ENCODE data around the gene EFNA3.

The EFNA3 gene

GRCh38 chr1:155068599-155068998, 10.0 kb upstream of the EFNA3 start:
- DNase-seq, result no peak

- DNase-seq, result no peak
Measured at GRCh38 chr1:155069551-155070157, 9.0 kb upstream of the EFNA3 start.

DNA sequence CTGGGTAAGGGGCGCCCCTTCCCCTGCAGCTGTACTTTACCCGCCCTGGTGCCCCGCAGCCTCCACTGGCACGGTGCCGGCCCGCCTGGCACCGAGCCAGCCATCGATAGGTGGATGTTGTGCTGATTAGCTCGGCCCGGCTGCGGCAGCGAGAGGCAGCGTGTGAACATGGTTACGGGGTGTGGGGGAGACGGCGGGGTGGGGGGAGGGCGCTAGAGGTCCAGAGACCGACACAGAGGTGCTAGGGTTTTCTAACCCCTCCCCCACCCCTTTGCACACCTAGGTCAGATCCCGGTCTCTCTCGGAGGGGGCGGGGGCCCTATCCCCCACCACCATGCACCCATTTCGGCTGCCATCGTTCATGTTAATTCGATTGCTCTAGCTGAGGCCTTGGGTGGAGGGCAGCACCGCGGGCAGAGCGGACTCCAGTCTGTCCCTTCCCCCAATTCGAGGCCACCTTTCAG, 8.4 kb upstream of the EFNA3 start:
- no peak for DNase-seq

- peak; percentile 67 for DNase-seq
Measured at GRCh38 chr1:155070721-155071569, 7.7 kb upstream of the EFNA3 start.

GRCh38 chr1:155071701-155072100, 6.9 kb upstream of the EFNA3 start:
- no peak for DNase-seq

DNA sequence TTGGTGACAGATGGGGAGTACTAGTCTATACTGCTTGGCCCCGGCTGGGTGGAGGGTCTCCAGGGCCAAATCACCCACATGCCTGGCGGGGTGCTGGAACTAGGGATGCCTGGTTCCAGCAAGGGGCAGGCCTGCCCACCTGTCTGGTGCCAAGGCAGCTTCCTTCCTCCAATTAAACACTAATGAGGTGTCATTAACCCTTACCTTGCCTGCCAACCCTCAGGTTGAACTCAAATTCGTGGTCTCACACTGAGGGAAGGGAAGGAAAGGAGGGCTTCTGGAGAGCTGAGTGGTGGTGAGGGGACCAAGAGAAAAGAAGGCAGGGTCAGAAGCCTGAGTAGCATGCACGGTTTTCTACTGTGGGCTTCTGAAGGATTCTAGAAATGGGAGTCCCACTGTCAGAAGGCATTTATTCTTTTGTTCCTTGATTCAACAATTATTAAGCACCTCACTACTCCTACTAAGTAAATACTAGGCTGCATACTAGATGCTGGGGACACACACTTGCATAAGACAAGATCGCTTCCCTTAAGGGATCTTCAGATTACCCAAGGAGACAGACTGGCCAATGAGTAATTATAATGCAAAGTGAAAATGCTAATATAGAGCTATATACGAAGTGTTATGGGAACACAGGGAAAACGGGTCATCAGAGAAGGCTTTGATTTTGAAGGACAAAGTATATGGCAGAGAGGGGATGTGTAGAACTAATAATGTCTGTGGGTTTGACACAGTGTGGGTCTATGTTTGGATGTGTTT, 5.9 kb upstream of the EFNA3 start:
- DNase-seq, result no peak

- no peak for DNase-seq
Measured at GRCh38 chr1:155073377-155074242, 5.0 kb upstream of the EFNA3 start.

DNA sequence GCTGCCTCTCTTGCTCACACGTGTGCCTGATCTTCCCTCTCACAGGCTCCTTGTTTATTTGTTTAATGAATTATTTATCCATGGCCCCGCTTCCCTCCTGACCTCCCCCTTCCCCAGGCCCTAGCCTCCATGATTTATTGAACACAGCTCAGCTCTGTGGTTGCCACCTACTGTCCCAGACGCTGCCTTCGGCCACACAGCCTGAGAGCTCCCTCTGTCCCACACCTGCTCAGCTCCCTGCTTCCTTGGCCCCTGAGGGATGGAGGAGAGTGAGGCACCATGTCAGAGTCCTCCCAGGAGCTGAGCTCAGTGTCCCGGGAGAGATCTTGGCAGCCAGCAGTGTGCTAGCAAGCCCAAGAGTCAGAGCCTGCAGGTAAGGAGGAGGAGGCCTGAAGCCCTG, 3.1 kb upstream of the EFNA3 start:
- no peak for DNase-seq

DNA sequence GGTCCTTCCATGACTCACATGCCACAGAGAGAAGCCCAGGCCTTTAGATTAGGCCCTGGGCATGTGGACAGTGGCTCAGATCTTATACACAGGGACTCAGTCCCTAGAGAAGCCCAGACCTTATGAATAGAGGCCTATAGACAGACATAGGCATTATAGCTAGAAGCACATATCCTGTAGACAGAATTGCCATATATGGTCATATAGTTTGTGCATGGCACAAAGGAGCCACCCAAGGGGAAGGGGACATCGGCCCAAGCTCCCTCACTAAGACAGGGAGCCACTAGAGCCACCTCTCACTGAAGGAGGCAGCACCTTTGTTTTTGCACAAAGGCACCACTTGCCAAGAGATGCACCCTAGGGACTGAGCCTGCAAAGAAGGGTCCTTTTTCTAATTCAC, 2.3 kb upstream of the EFNA3 start:
- DNase-seq, result no peak

DNA sequence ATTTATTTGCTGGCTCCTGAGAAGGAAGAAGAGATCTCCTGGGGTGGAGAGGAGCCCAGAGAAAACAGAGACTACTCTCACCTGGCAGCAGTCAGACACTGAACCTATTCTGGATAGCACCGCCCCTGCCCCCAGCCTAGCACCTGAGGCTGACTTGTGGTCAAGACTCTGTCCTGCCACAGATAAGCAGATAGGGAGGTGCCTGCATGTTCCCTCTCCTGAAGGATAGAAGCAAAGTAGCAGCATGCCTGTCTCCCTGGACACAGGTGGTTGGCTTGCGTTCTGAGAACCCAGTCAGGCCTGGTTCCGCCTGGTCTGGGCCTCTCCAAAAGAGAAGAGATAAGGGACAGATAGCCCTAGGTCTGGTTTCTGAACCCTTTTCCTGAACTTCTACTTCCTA, 1.3 kb upstream of the EFNA3 start:
- no peak for DNase-seq

- no peak for DNase-seq
Measured at GRCh38 chr1:155077758-155078445, 735 bp upstream of the EFNA3 start.

GRCh38 chr1:155079210-155079486, 511 bp downstream of the EFNA3 start:
- no peak for DNase-seq

DNA sequence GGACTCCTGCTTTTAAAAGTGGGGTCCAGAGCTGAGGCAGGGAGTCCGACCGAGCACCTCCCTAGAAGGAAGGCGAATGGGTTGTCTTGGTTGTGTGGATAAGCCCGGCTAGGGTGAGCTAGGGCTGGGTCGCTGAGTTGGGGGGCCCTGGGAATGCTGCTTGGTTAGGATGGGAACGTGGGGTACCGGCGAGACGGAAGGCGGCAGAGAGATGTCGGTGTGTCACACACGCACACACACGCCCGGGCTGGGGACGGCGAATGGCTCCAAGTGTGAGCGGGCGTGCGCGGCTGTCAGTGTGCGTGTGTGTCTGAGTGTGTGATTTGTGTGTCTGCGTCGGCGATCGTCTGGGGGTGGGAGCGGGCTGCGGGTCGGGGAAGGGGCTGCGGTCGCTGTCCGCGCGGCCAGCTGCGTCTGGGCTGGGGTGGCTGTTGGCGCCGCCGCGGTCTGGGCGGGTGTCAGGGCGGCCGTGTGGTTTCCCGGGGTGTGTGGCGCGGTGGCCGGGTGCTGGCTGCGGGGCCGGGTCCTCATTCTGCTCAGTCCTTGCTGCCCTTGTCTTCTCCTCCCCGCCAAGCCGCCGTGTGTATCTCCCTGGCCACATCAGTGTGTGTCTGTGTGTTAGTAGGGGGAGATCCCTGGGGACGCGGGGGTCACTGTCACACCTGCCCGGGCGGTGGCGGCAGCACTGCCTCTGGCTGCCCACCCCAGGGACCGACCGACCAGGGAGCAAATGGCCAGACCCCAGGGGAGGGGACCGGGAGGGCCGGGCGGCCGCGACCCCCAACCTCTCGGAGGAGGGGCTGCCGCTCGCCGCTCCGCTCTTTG, 1.1 kb downstream of the EFNA3 start:
- DNase-seq, result no peak

DNA sequence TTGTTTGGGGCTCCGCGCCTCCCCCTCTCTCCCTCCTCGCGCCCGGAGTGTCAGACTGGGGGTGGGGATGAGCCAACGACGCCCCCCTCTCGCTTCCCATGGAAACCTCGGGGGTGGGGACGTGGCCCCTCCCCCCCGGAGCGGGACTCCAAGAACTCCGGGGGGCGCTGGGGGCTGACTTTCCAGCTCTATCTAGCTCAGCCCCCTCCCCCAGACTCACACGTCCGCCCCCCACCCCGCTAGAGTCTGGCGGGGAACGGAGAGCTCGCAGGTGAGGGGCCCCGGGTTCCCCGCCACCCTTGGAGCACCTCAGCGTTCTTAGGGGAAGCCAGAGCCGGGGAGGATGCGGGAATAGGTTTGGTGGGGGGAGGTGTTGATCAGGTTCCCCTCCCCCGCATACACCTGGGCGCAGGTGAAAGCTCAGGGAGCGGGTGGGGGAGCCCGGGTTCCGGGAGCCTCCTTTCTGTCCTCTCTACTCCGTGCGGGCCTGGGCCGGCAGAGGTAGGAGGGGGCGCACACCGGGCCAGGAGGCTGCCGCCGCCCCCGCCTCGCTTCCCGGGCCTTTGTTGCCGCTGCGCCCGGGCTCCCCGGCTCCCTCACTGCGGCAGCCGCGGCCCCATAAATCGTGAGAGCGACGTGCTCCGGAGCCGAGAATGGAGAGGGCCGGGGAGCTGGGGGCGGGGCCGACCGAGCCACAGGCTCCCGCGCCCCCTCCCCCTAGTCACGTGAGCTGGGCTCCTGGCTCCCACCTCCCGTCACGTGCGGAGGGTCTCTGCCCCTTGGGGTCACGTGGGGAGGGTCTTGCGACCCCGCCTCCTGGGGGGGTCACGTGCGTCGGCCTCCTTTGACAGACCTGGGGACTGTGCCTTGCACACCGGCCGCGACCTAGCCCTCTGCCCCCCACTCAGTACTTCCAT, 1.9 kb downstream of the EFNA3 start:
- no peak for DNase-seq

- DNase-seq, result no peak
Measured at GRCh38 chr1:155081472-155082300, 3.0 kb downstream of the EFNA3 start.

- DNase-seq, result no peak
Measured at GRCh38 chr1:155082301-155083051, 3.8 kb downstream of the EFNA3 start.

GRCh38 chr1:155083052-155083541, 4.5 kb downstream of the EFNA3 start:
- DNase-seq, result no peak
